H9 (cell line): ENCODE measurements around the gene PIGK. TPM values are rescaled to one million over a fixed set of nuclear protein-coding genes. Genes with fewer than 3 reads are reported as not detected.

Source experiments
- DNase-seq: peaks from one replicate; pipeline ENCODE4 v3.0.0-alpha.2; 2017
- H2AFZ ChIP-seq: one replicate; pipeline ENCODE4 v1.6.1; 2013; ENCODE audit warnings: mild to moderate bottlenecking, low read length, control low read depth, moderate library complexity
- H2AK5ac ChIP-seq: 2 replicates; pipeline ENCODE4 v1.6.1; 2013; ENCODE audit warnings: low read length, control low read depth, mixed read lengths; ENCODE audit not compliant: insufficient read length
- H2BK120ac ChIP-seq: one replicate; pipeline ENCODE4 v1.6.1; 2013; ENCODE audit warnings: low read depth, mild to moderate bottlenecking, low read length, control low read depth, inconsistent platforms; ENCODE audit not compliant: poor library complexity, severe bottlenecking
- H2BK12ac ChIP-seq: 2 replicates; pipeline ENCODE4 v1.6.1; 2013; ENCODE audit warnings: low read length, control low read depth, mixed read lengths, low read depth; ENCODE audit not compliant: insufficient read length
- H2BK15ac ChIP-seq: 2 replicates; pipeline ENCODE4 v1.6.1; 2013; ENCODE audit warnings: low read depth, low read length, control low read depth
- H2BK20ac ChIP-seq: one replicate; pipeline ENCODE4 v1.6.1; 2013; ENCODE audit warnings: low read depth, mild to moderate bottlenecking, low read length, control low read depth, inconsistent platforms; ENCODE audit not compliant: poor library complexity, severe bottlenecking
- H2BK5ac ChIP-seq: 2 replicates; pipeline ENCODE4 v1.6.1; 2013; ENCODE audit warnings: low read length, control low read depth, mixed read lengths; ENCODE audit not compliant: insufficient read length
- H3K14ac ChIP-seq: 2 replicates; pipeline ENCODE4 v1.6.1; 2013; ENCODE audit warnings: low read length, control low read depth; ENCODE audit not compliant: insufficient read depth
- H3K18ac ChIP-seq: 2 replicates; pipeline ENCODE4 v1.6.1; 2013; ENCODE audit warnings: low read depth, mild to moderate bottlenecking, mixed read lengths, low read length, control low read depth; ENCODE audit not compliant: insufficient read length
- H3K23ac ChIP-seq: 2 replicates; pipeline ENCODE4 v1.6.1; 2013; ENCODE audit warnings: low read length, control low read depth, mixed read lengths, low read depth; ENCODE audit not compliant: insufficient read length
- H3K23me2 ChIP-seq: 2 replicates; pipeline ENCODE4 v1.6.1; 2013; ENCODE audit warnings: low read depth, mild to moderate bottlenecking, mixed read lengths, low read length, control low read depth; ENCODE audit not compliant: insufficient read length, poor library complexity, severe bottlenecking
- H3K27ac ChIP-seq: 2 replicates; pipeline ENCODE4 v1.5.1; 2013; ENCODE audit warnings: low read length, control low read depth, mixed read lengths, low read depth; ENCODE audit not compliant: insufficient read length
- H3K27me3 ChIP-seq: 2 replicates; pipeline ENCODE4 v1.6.1; 2013; ENCODE audit warnings: low read length, control low read depth, inconsistent platforms; ENCODE audit not compliant: insufficient read depth
- H3K4ac ChIP-seq: 2 replicates; pipeline ENCODE4 v1.6.1; 2013; ENCODE audit warnings: low read depth, mild to moderate bottlenecking, control low read depth, inconsistent platforms, low read length, moderate library complexity
- H3K4me1 ChIP-seq: 2 replicates; pipeline ENCODE4 v1.6.1; 2013; ENCODE audit warnings: low read length, control low read depth, inconsistent platforms; ENCODE audit not compliant: insufficient read depth
- H3K4me2 ChIP-seq: 2 replicates; pipeline ENCODE4 v1.6.1; 2013; ENCODE audit warnings: low read length, control low read depth, mixed read lengths; ENCODE audit not compliant: insufficient read length, insufficient read depth
- H3K56ac ChIP-seq: 2 replicates; pipeline ENCODE4 v1.6.1; 2013; ENCODE audit warnings: low read depth, mild to moderate bottlenecking, mixed read lengths, low read length, control low read depth; ENCODE audit not compliant: insufficient read length
- H3K79me1 ChIP-seq: 2 replicates; pipeline ENCODE4 v1.6.1; 2013; ENCODE audit warnings: low read depth, mild to moderate bottlenecking, moderate library complexity, low read length, control low read depth, inconsistent platforms; ENCODE audit not compliant: insufficient read depth, poor library complexity, severe bottlenecking
- H3K79me2 ChIP-seq: 2 replicates; pipeline ENCODE4 v1.6.1; 2013; ENCODE audit warnings: low read length, control low read depth, inconsistent platforms; ENCODE audit not compliant: insufficient read depth
- H3K9ac ChIP-seq: 2 replicates; pipeline ENCODE4 v1.6.1; 2013; ENCODE audit warnings: low read length, control low read depth, mixed read lengths; ENCODE audit not compliant: insufficient read length; ENCODE audit errors: extremely low read depth
- H3K9me3 ChIP-seq: one replicate; pipeline ENCODE4 v1.6.1; 2013; ENCODE audit warnings: low read depth, low read length, inconsistent platforms; ENCODE audit not compliant: control insufficient read depth
- H3T11ph ChIP-seq: one replicate; pipeline ENCODE4 v1.6.1; 2013; ENCODE audit warnings: mild to moderate bottlenecking, low read length, control low read depth, inconsistent platforms
- H4K20me1 ChIP-seq: one replicate; pipeline ENCODE4 v1.6.1; 2013; ENCODE audit not compliant: control insufficient read depth, insufficient read length, insufficient read depth
- H4K5ac ChIP-seq: 2 replicates; pipeline ENCODE4 v1.6.1; 2013; ENCODE audit warnings: low read depth, mild to moderate bottlenecking, mixed read lengths, low read length, control low read depth; ENCODE audit not compliant: insufficient read length
- H4K8ac ChIP-seq: replicated peaks from 2 replicates; pipeline ENCODE4 v1.6.1; 2013; ENCODE audit warnings: low read length, control low read depth, mixed read lengths, low read depth; ENCODE audit not compliant: insufficient read length
- H4K91ac ChIP-seq: 2 replicates; pipeline ENCODE4 v1.6.1; 2013; ENCODE audit warnings: low read depth, mild to moderate bottlenecking, moderate library complexity, mixed read lengths, low read length, control low read depth; ENCODE audit not compliant: insufficient read length
- H3K27ac Mint-ChIP-seq, 3 experiments: 2 replicates in 2 of 3; 3 replicates in 1 of 3; pipeline ENCODE4 v1.8.0; 2020 to 2021; ENCODE audit warnings: mixed read lengths in 3 of 3, mild to moderate bottlenecking in 1 of 3, moderate library complexity in 1 of 3
- H3K27me3 Mint-ChIP-seq: 2 replicates; pipeline ENCODE4 v1.8.0; 2021; ENCODE audit warnings: low read depth, mild to moderate bottlenecking, moderate library complexity, mixed read lengths
- H3K36me3 Mint-ChIP-seq, 3 experiments: 2 replicates in 2 of 3; 3 replicates in 1 of 3; pipeline ENCODE4 v1.8.0; 2020 to 2021; ENCODE audit warnings: low read depth in 3 of 3, mixed read lengths in 3 of 3; ENCODE audit not compliant: insufficient read depth in 1 of 3
- H3K4me1 Mint-ChIP-seq, 2 experiments: 2 replicates each; pipeline ENCODE4 v1.8.0; 2020; ENCODE audit warnings: mixed read lengths in 2 of 2
- H3K4me3 Mint-ChIP-seq, 2 experiments: 2 replicates in 1 of 2; 3 replicates in 1 of 2; pipeline ENCODE4 v1.8.0; 2020 to 2021; ENCODE audit warnings: mild to moderate bottlenecking in 2 of 2, mixed read lengths in 2 of 2, moderate library complexity in 1 of 2
- H3K9me3 Mint-ChIP-seq, 2 experiments: 2 replicates in 1 of 2; 3 replicates in 1 of 2; pipeline ENCODE4 v1.8.0; 2020; ENCODE audit warnings: mild to moderate bottlenecking in 2 of 2, mixed read lengths in 2 of 2, moderate library complexity in 1 of 2
- CTCF ChIP-seq: fragments of 200-600 bp; sonication (generic); conservative IDR thresholded peaks from 3 replicates; pipeline ENCODE4 v1.8.0; 2021; ENCODE audit warnings: antibody characterized with exemption, mild to moderate bottlenecking
- WGBS: extraction: QIAGEN DNeasy Blood & Tissue Kit; methylation state at CpG from one replicate; pipeline ENCODE4 v1.1.7; 2013; ENCODE audit warnings: missing lambda C conversion rate, low lambda C conversion rate, mixed read lengths; ENCODE audit not compliant: insufficient read length; ENCODE audit errors: extremely low coverage; 5-methylcytosine and 5-hydroxymethylcytosine counted together
- total RNA-seq: library from RNA; stranded (reverse); gene quantifications from 2 replicates; pipeline ENCODE4 v1.2.1, GENCODE V29; 2021

Gene PIGK
- total RNA-seq, 1 experiment from 2014 or later: 22.1 TPM

DNA sequence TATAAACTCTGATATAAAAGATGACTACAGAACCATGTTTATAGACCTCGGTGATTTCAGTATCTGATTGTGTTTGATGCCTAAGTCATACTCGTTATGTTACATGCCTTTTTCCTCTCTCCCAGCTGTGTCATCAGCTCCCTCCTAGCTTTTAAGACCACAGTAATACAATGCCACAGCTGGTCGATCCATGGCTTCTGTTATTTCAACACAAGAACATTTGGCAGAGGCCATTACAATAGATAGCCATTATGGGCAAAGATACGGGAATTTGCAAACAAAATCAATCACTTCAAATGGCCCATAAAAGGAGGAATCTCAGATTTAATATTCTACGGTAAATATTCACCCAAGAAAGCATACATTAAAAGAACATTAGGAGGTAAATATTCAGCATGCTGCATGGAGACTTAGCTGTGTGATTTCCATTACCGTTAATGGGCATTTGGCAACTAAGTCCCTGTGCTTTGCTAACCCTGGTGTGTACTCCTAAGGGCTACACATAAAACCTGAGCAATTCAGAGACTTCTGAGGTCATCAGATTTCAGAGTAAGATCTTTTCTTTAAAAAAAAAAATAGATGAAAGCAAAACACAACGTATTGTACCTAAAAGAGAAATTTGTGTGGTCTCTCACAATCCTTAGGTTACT, 153.4 kb downstream of the PIGK start:
- Histone ChIP-seq H3K9me3 (no peaks in the 10 kb centered on the region), H2BK120ac (no peak overlapping the region), H3T11ph (no peak overlapping the region), H3K23ac (no peak overlapping the region), H3K27me3 (no peaks in the 10 kb centered on the region), H3K18ac (no peak overlapping the region), H3K79me2 (no peaks in the 10 kb centered on the region), H3K27ac (no peak overlapping the region), H4K91ac (no peak overlapping the region), H3K56ac (no peak overlapping the region), H2BK20ac (no peak overlapping the region), H3K4me2 (no peak overlapping the region), H2AK5ac (no peak overlapping the region), H2AFZ (no peak overlapping the region), H3K14ac (no peak overlapping the region), H2BK5ac (no peak overlapping the region), H3K23me2 (no peaks in the 10 kb centered on the region), H3K79me1 (no peaks in the 10 kb centered on the region), H4K8ac (no peak overlapping the region), H2BK15ac (no peak overlapping the region), H2BK12ac (no peak overlapping the region), H3K4me1 (no peaks in the 10 kb centered on the region), H3K4ac (no peak overlapping the region), H4K5ac (no peak overlapping the region), H4K20me1 (no peaks in the 10 kb centered on the region), H3K9ac (no peak overlapping the region)
- no peaks in the 10 kb centered on the region for H3K9me3 Mint-ChIP-seq
- no peak for TF ChIP-seq CTCF
- H3K4me3 Mint-ChIP-seq: no peak overlapping the region
- H3K27ac Mint-ChIP-seq: no peak overlapping the region
- H3K27me3 Mint-ChIP-seq: no peaks in the 10 kb centered on the region
- no peaks in the 10 kb centered on the region; a peak in 1 of 7 replicates for H3K36me3 Mint-ChIP-seq
- peaks cover 4 to 8% of the 10 kb centered on the region in 2 experiments; a peak in 2 of 4 replicates for H3K4me1 Mint-ChIP-seq
- WGBS: no CpG with 5 or more reads among the region's 7 CpGs
- no peak for DNase-seq
